K562 (cell line): ENCODE measurements around the gene PSMC3IP. TPM values are rescaled to one million over a fixed set of nuclear protein-coding genes. Genes with fewer than 3 reads are reported as not detected.

Source experiments
- ATAC-seq: fragments of 200-7000 bp; cut with Tn5 transposase; 3 replicates; pipeline ENCODE4 v1.9.1; 2020; ENCODE audit warnings: moderate library complexity
- BruUV-seq: library from RNA; stranded (reverse); fragments of 400-500 nt; replicated peaks from 2 replicates; lab custom pipeline; 2021; lab: Mats Ljungman, UMichigan
- CTCF ChIA-PET: fragments of 300-600 bp; formaldehyde crosslinking; extraction: SDS; loops from one replicate; lab custom pipeline; 2021; ENCODE audit warnings: low intra/inter-chr PET ratio; lab: Yijun Ruan, JAX
- POLR2A ChIA-PET: fragments of 300-600, 350-650 bp; sonication (Branson Sonifier 250); formaldehyde crosslinking; extraction: SDS; loops from one replicate; lab custom pipeline; 2021; ENCODE audit warnings: antibody characterized with exemption, inconsistent platforms; lab: Yijun Ruan, JAX
- DNase-seq, 4 experiments: peaks; one replicate each; pipeline versions ENCODE4 v3.0.0 to v3.0.0-alpha.2; 2011 to 2018; ENCODE audit warnings: low spot score in 3 of 4, mixed read lengths in 3 of 4; ENCODE audit errors: extremely low read depth in 1 of 4
- FAIRE-seq: peaks from 2 replicates; lab custom pipeline; 2011; peaks lifted over from hg19 to GRCh38; lab: Jason Lieb, UNC
- H2AFZ ChIP-seq: 2 replicates; pipeline ENCODE4 v1.6.0; 2011; ENCODE audit warnings: low read depth, low read length, control low read depth, inconsistent platforms
- H3K27ac ChIP-seq: fragments of 200-600 bp; 3 replicates; pipeline ENCODE4 v1.8.0; 2011; ENCODE audit warnings: low read depth, mild to moderate bottlenecking, control low read depth, inconsistent platforms, low read length, moderate library complexity, mixed read lengths; ENCODE audit errors: extremely low read depth
- H3K27me3 ChIP-seq, 2 experiments: fragments of 300-600 bp in 1 of 2; 2 replicates in 1 of 2; 3 replicates in 1 of 2; pipeline versions ENCODE4 v1.6.0 to v1.8.0; 2011; ENCODE audit warnings: inconsistent platforms in 2 of 2, low read length in 2 of 2, mild to moderate bottlenecking in 1 of 2, mixed read lengths in 1 of 2, moderate library complexity in 1 of 2; ENCODE audit not compliant: control insufficient read depth in 2 of 2, insufficient read depth in 2 of 2
- H3K36me3 ChIP-seq: fragments of 300-600 bp; 3 replicates; pipeline ENCODE4 v1.8.0; 2011; ENCODE audit warnings: mild to moderate bottlenecking, low read length, inconsistent platforms; ENCODE audit not compliant: control insufficient read depth, insufficient read depth
- H3K4me1 ChIP-seq, 2 experiments: fragments of 200-600 bp in 1 of 2; replicated peaks in 1 of 2; 2 replicates in 1 of 2; 3 replicates in 1 of 2; pipeline versions ENCODE4 v1.5.1 to v1.8.0; 2011; ENCODE audit warnings: inconsistent platforms in 2 of 2, low read length in 2 of 2, mild to moderate bottlenecking in 1 of 2, mixed read lengths in 1 of 2, moderate library complexity in 1 of 2; ENCODE audit not compliant: control insufficient read depth in 2 of 2, insufficient read depth in 2 of 2
- H3K4me2 ChIP-seq: 2 replicates; pipeline ENCODE4 v1.6.1; 2011; ENCODE audit warnings: low read length, control low read depth, inconsistent platforms, mixed read lengths; ENCODE audit not compliant: insufficient read depth
- H3K4me3 ChIP-seq: fragments of 200-600 bp; sonication (generic), shearing (Covaris generic); 2 replicates; pipeline ENCODE4 v1.5.1; 2016; ENCODE audit warnings: control low read depth, inconsistent platforms
- H3K79me2 ChIP-seq: fragments of 200-600 bp; 3 replicates; pipeline ENCODE4 v1.8.0; 2011; ENCODE audit warnings: low read length, inconsistent platforms; ENCODE audit not compliant: control insufficient read depth, insufficient read depth
- H3K9ac ChIP-seq, 2 experiments: 2 replicates each; pipeline versions ENCODE4 v1.6.0 to v1.6.1; 2011; ENCODE audit warnings: low read depth in 2 of 2, low read length in 2 of 2, control low read depth in 1 of 2, inconsistent platforms in 1 of 2, mild to moderate bottlenecking in 1 of 2, mixed read lengths in 1 of 2; ENCODE audit not compliant: insufficient read depth in 1 of 2
- H3K9me1 ChIP-seq: one replicate; pipeline ENCODE4 v1.6.0; 2011; ENCODE audit warnings: inconsistent platforms, mild to moderate bottlenecking, low read length, moderate library complexity; ENCODE audit not compliant: control insufficient read depth, insufficient read depth
- H3K9me3 ChIP-seq: replicated peaks from 2 replicates; pipeline ENCODE4 v1.5.1; 2011; ENCODE audit warnings: low read depth, low read length, inconsistent platforms; ENCODE audit not compliant: control insufficient read depth, insufficient read depth
- H4K20me1 ChIP-seq: replicated peaks from 2 replicates; pipeline ENCODE4 v1.6.1; 2011; ENCODE audit warnings: low read length, inconsistent platforms, mixed read lengths; ENCODE audit not compliant: control insufficient read depth, insufficient read depth
- ARID2 ChIP-seq: fragments of 450-650 bp; IDR thresholded peaks from 2 replicates; pipeline ENCODE4 v1.6.1; 2017; ENCODE audit warnings: antibody characterized with exemption, mild to moderate bottlenecking
- BHLHE40 ChIP-seq: IDR thresholded peaks from 2 replicates; pipeline ENCODE4 v1.6.1; 2011; ENCODE audit warnings: low read length, improper control_type of control experiment
- CBFA2T3 ChIP-seq: fragments of 450-650 bp; IDR thresholded peaks from 2 replicates; pipeline ENCODE4 v1.6.1; 2017
- GATA2 ChIP-seq: sonication (generic); formaldehyde crosslinking; IDR thresholded peaks from 2 replicates; pipeline ENCODE4 v1.4.0; 2020; ENCODE audit warnings: mild to moderate bottlenecking, missing genetic modification reagents
- POLR2AphosphoS5 ChIP-seq: IDR thresholded peaks from 2 replicates; pipeline ENCODE4 v1.6.1; 2011; ENCODE audit warnings: mild to moderate bottlenecking, low read depth, low read length, moderate library complexity; ENCODE audit not compliant: control insufficient read depth, insufficient read depth
- POLR2B ChIP-seq: fragments of 450-650 bp; IDR thresholded peaks from 2 replicates; pipeline ENCODE4 v1.6.1; 2018; ENCODE audit warnings: low read depth; ENCODE audit not compliant: partially characterized antibody
- SIN3B ChIP-seq: fragments of 450-650 bp; IDR thresholded peaks from 2 replicates; pipeline ENCODE4 v1.6.1; 2017; ENCODE audit warnings: low read depth, mild to moderate bottlenecking, moderate library complexity
- TAF1 ChIP-seq: IDR thresholded peaks from 2 replicates; pipeline ENCODE4 v1.6.1; 2011; ENCODE audit warnings: mild to moderate bottlenecking, low read length, moderate library complexity; ENCODE audit not compliant: insufficient read depth, control insufficient read depth, severe bottlenecking; ENCODE audit errors: extremely low read depth
- ZBTB17 ChIP-seq: fragments of 450-650 bp; formaldehyde crosslinking; IDR thresholded peaks from 2 replicates; pipeline ENCODE4 v1.4.0; 2020; ENCODE audit warnings: mild to moderate bottlenecking
- ZNF436 ChIP-seq: fragments of 250-450, 450-650 bp; sonication (Bioruptor Pico); formaldehyde crosslinking; IDR thresholded peaks from 2 replicates; pipeline ENCODE4 v1.7.0; 2020; ENCODE audit warnings: mild to moderate bottlenecking
- ZNF780A ChIP-seq: fragments of 250-450 bp; sonication (Bioruptor Pico); IDR thresholded peaks from 2 replicates; pipeline ENCODE4 v1.5.0; 2021; ENCODE audit warnings: mild to moderate bottlenecking
- WGBS: fragments of 100-300 bp; shearing (Covaris generic); methylation state at CpG from one replicate; pipeline ENCODE4 v1.1.6; 2016; ENCODE audit warnings: low coverage, mixed read lengths; ENCODE audit not compliant: insufficient coverage; ENCODE audit errors: missing lambda C conversion rate; 5-methylcytosine and 5-hydroxymethylcytosine counted together
- in situ Hi-C: fragments of 300-500 bp; cut with MboI; formaldehyde crosslinking; loops from 4 replicates; pipeline ENCODE4 v1.15.0; 2018; ENCODE audit warnings: inconsistent platforms, mixed read lengths
- intact Hi-C: fragments of 100-400 bp; cut with micrococcal nuclease; formaldehyde crosslinking; loops from 2 replicates; pipeline ENCODE4 v1.14.2; 2022
- polyA plus RNA-seq, 8 experiments: library from polyadenylated mRNA; depleted of rRNA in 4 of 8; stranded (reverse) in 5 of 8; unstranded in 3 of 8; fragments of >200 nt; fragmentation: Nextera tagmentation in 2 of 8; fragmentation: Illumina TruSeq in 1 of 8; extraction: Ambion mirVana in 2 of 8; extraction: Trizol in 1 of 8; gene quantifications; 2 replicates each; pipeline versions ENCODE4 v1.2.1 to v1.2.3, GENCODE V29; 2011 to 2014; ENCODE audit warnings: inconsistent platforms in 1 of 8, missing spikeins in 1 of 8
- total RNA-seq, 7 experiments: library from RNA; depleted of rRNA in 6 of 7; stranded (reverse); fragments of >200 nt in 6 of 7; fragmentation: Illumina TruSeq in 2 of 7; extraction: Trizol in 2 of 7; gene quantifications; 2 replicates each; pipeline versions ENCODE4 v1.2.1 to v1.2.3, GENCODE V29; 2011 to 2021; ENCODE audit warnings: low replicate concordance in 1 of 7
- TF ChIP-seq, protein P1 (sequence below), 2 experiments: fragments of 450-650 bp; IDR thresholded peaks; 2 replicates each; pipeline ENCODE4 v1.6.1; 2016
- TF ChIP-seq, protein P2 (sequence below): sonication (generic); formaldehyde crosslinking; IDR thresholded peaks from 2 replicates; pipeline ENCODE4 v1.8.0; 2022; ENCODE audit warnings: missing genetic modification reagents, mild to moderate bottlenecking, moderate library complexity, borderline replicate concordance
- TF ChIP-seq, protein P3 (sequence below), 2 experiments: IDR thresholded peaks; 2 replicates each; pipeline ENCODE4 v1.6.1; 2011; ENCODE audit warnings: borderline replicate concordance in 1 of 2, control low read depth in 1 of 2, low read depth in 1 of 2, low read length in 1 of 2, mild to moderate bottlenecking in 1 of 2, mixed read lengths in 1 of 2, moderate library complexity in 1 of 2; ENCODE audit not compliant: insufficient read depth in 1 of 2, insufficient read length in 1 of 2, poor library complexity in 1 of 2, severe bottlenecking in 1 of 2; ENCODE audit errors: extremely low read depth in 1 of 2
- TF ChIP-seq, protein P4 (sequence below), 3 experiments: IDR thresholded peaks in 2 of 3; conservative IDR thresholded peaks in 1 of 3; 2 replicates each; pipeline ENCODE4 v1.5.1; 2011 to 2012; ENCODE audit warnings: low read length in 3 of 3, mild to moderate bottlenecking in 3 of 3, control low read depth in 2 of 3, improper control_type of control experiment in 1 of 3, inconsistent platforms in 1 of 3, low read depth in 1 of 3, mixed read lengths in 1 of 3, moderate library complexity in 1 of 3; ENCODE audit not compliant: insufficient read depth in 2 of 3

The PSMC3IP gene
- total and polyA plus RNA-seq, 9 of the 15 experiments (the other 6 are each of a cell fraction or from before 2014, with no cell fraction given), result 13.8 to 65.6 (median 32.8) TPM

DNA sequence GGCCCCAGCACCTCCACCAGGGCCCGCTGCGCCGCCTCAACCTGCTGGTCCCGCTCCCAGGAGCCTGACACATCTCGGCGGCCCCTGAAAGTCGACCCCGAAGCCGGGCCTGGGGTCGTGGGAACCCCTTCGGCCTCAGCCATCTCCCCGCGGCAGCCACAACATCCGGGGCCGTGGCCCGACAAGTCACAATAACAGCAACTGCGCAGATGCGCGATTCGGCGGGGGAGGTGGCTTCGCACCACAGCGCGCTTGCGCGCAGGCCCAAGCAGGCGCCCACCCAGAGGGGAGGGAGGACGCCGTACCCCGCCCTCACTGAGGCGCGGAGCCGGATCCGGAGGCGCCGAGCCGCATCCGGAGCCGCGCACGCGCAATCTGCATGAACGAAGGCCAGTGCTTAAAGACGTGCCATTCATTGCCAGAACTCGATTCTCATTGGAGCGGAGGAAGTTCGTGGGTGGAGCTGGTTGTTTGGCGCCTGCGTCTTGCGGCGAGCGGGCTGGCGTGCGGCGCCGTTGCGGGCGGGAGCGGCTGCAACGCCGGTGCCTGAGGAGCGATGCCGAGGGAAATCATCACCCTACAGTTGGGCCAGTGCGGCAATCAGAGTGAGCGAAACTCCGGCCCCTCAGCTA lies 31.8 kb upstream of the PSMC3IP start, which contains the start of the genes RETREG3 and TUBG1:
Gene RETREG3 (minus strand): TSS at position 193 of the 632 bp plus-strand sequence. CDS start 50 bp downstream, at position 143.
Gene TUBG1 (plus strand): TSS at position 502 of the 632 bp plus-strand sequence. CDS start 55 bp downstream, at position 557.
- Histone ChIP-seq H3K4me1 (peaks cover 16 to 21% of the 10 kb centered on the region in 2 experiments; a peak in 4 of 5 replicates), H3K9me3 (no peaks in the 10 kb centered on the region), H3K9me1 (no peaks in the 10 kb centered on the region), H3K36me3 (peaks cover 36% of the 10 kb centered on the region), H3K27ac (peak within 1 kb of the TSS; percentile 84), H2AFZ (peak within 1 kb of the TSS; percentile 94), H3K79me2 (peaks cover 59% of the 10 kb centered on the region), H3K9ac (peak within 1 kb of the TSS; percentile 92 to 94), H3K4me2 (peak within 1 kb of the TSS; percentile 97), H3K27me3 (no peaks in the 10 kb centered on the region), H3K4me3 (peak within 1 kb of the TSS; percentile 95), H4K20me1 (peaks cover 3% of the 10 kb centered on the region; the same call in 1 of the 2 replicates)
- FAIRE-seq, result peak; percentile 100
- no TSS peak for BruUV-seq
- peak; percentile 99 for DNase-seq
- ChIA-PET POLR2A (interaction anchor here (0.6 to 2.8 kb wide), 14 partner anchors 10 to 828 kb away, joined by 3 to 31 read pairs (median 6); no protein-coding TSS in a partner anchor), CTCF (interaction anchor here (0.6 to 1.0 kb wide), 2 partner anchors 15 to 31 kb away, joined by 3 read pairs; no protein-coding TSS in a partner anchor)
- peak; percentile 90 for ATAC-seq
- WGBS, result under 1% methylated on average over 66 of the region's 66 CpGs
- intact Hi-C loops (loop anchor here (5.0 kb wide), 1 partner anchor 68 kb away; the partner anchor contains the start of gene PLEKHH3), in situ Hi-C loops (no loop called here)
- no peak for TF ChIP-seq CBFA2T3
- TF ChIP-seq POLR2B, result peak; percentile 76
- no peak for TF ChIP-seq GATA2 (CRISPR knock-in tag)
- peak; percentile 51; the same call in 1 of the 2 replicates for TF ChIP-seq BHLHE40
- TF ChIP-seq ZNF780A (CRISPR knock-in tag), result no peak
- TF ChIP-seq ZBTB17 (CRISPR knock-in tag), result no peak
- TF ChIP-seq, protein P1, sequence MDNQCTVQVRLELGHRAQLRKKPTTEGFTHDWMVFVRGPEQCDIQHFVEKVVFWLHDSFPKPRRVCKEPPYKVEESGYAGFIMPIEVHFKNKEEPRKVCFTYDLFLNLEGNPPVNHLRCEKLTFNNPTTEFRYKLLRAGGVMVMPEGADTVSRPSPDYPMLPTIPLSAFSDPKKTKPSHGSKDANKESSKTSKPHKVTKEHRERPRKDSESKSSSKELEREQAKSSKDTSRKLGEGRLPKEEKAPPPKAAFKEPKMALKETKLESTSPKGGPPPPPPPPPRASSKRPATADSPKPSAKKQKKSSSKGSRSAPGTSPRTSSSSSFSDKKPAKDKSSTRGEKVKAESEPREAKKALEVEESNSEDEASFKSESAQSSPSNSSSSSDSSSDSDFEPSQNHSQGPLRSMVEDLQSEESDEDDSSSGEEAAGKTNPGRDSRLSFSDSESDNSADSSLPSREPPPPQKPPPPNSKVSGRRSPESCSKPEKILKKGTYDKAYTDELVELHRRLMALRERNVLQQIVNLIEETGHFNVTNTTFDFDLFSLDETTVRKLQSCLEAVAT (IDR thresholded peaks at IDR 0.05), result 0 out of 4 replicates have a peak, but pooled peaks of 1 of the 2 experiments have one; percentile 1
- peak; percentile 70; the same call in 1 of the 2 replicates for TF ChIP-seq POLR2AphosphoS5
- TF ChIP-seq, protein P2, sequence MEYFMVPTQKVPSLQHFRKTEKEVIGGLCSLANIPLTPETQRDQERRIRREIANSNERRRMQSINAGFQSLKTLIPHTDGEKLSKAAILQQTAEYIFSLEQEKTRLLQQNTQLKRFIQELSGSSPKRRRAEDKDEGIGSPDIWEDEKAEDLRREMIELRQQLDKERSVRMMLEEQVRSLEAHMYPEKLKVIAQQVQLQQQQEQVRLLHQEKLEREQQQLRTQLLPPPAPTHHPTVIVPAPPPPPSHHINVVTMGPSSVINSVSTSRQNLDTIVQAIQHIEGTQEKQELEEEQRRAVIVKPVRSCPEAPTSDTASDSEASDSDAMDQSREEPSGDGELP (CRISPR knock-in tag), result peak; percentile 63
- no peak for TF ChIP-seq ZNF436 (CRISPR knock-in tag)
- TF ChIP-seq, protein P3, sequence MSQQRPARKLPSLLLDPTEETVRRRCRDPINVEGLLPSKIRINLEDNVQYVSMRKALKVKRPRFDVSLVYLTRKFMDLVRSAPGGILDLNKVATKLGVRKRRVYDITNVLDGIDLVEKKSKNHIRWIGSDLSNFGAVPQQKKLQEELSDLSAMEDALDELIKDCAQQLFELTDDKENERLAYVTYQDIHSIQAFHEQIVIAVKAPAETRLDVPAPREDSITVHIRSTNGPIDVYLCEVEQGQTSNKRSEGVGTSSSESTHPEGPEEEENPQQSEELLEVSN (IDR thresholded peaks at IDR 0.05; ENCODE audit: borderline replicate concordance in 1 of 2, extremely low read depth in 1 of 2, insufficient read depth in 1 of 2, insufficient read length in 1 of 2, low read depth in 1 of 2, low read length in 1 of 2, poor library complexity in 1 of 2, severe bottlenecking in 1 of 2), result peak; percentile 91 to 94
- TF ChIP-seq, protein P4, sequence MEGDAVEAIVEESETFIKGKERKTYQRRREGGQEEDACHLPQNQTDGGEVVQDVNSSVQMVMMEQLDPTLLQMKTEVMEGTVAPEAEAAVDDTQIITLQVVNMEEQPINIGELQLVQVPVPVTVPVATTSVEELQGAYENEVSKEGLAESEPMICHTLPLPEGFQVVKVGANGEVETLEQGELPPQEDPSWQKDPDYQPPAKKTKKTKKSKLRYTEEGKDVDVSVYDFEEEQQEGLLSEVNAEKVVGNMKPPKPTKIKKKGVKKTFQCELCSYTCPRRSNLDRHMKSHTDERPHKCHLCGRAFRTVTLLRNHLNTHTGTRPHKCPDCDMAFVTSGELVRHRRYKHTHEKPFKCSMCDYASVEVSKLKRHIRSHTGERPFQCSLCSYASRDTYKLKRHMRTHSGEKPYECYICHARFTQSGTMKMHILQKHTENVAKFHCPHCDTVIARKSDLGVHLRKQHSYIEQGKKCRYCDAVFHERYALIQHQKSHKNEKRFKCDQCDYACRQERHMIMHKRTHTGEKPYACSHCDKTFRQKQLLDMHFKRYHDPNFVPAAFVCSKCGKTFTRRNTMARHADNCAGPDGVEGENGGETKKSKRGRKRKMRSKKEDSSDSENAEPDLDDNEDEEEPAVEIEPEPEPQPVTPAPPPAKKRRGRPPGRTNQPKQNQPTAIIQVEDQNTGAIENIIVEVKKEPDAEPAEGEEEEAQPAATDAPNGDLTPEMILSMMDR (IDR thresholded peaks at IDR 0.05 in 2 of 3, conservative IDR thresholded peaks at IDR 0.05 in 1 of 3; ENCODE audit: insufficient read depth in 2 of 3, low read depth in 1 of 3, low read length in 3 of 3), result peak; percentile 40 to 67 (median 46); a peak in 5 of 6 replicates
- TF ChIP-seq TAF1, result peak; percentile 72
- TF ChIP-seq SIN3B, result peak; percentile 56; the same call in 1 of the 2 replicates
- no peak for TF ChIP-seq ARID2
